IPS-20b (cell line): Measurements from ENCODE around the gene OR6C1.
"Not testable (repeated sequence)": the region's sequence is repeated elsewhere in the genome, so short reads cannot be mapped to it uniquely, and the experiment has no call there.

Source experiments
- H3K27ac ChIP-seq: one replicate; pipeline ENCODE4 v1.5.1; 2013; ENCODE audit warnings: low read length
- H3K27me3 ChIP-seq: 2 replicates; pipeline ENCODE4 v1.6.1; 2013; ENCODE audit warnings: mild to moderate bottlenecking, low read length, inconsistent platforms; ENCODE audit not compliant: insufficient read depth
- H3K36me3 ChIP-seq: 2 replicates; pipeline ENCODE4 v1.6.1; 2013; ENCODE audit warnings: low read depth, mild to moderate bottlenecking, inconsistent platforms, low read length, moderate library complexity; ENCODE audit not compliant: insufficient read depth
- H3K4me1 ChIP-seq: 2 replicates; pipeline ENCODE4 v1.6.1; 2013; ENCODE audit warnings: mild to moderate bottlenecking, control low read depth, inconsistent platforms, low read length, moderate library complexity; ENCODE audit not compliant: insufficient read depth
- H3K4me3 ChIP-seq: 2 replicates; pipeline ENCODE4 v1.5.1; 2013; ENCODE audit warnings: mild to moderate bottlenecking, low read length, inconsistent platforms
- H3K9ac ChIP-seq: 2 replicates; pipeline ENCODE4 v1.6.1; 2013; ENCODE audit warnings: low read depth, mild to moderate bottlenecking, inconsistent platforms, low read length, moderate library complexity
- H3K9me3 ChIP-seq: 2 replicates; pipeline ENCODE4 v1.6.1; 2013; ENCODE audit warnings: mild to moderate bottlenecking, low read depth, low read length, inconsistent platforms; ENCODE audit not compliant: insufficient read depth

OR6C1 gene

GRCh38 chr12:55314043-55314442, at the start of gene OR6C1:
Gene OR6C1 (plus strand): TSS chr12:55314343. CDS start chr12:55320600, 6,257 bp downstream.
- no peak within 1 kb of the TSS for H3K27ac ChIP-seq
- H3K4me3 ChIP-seq: no peak within 1 kb of the TSS
- no peak within 1 kb of the TSS for H3K9ac ChIP-seq
- H3K9me3 ChIP-seq: no peaks in the 10 kb centered on the region
- H3K36me3 ChIP-seq: no peaks in the 10 kb centered on the region
- no peaks in the 10 kb centered on the region for H3K4me1 ChIP-seq
- H3K27me3 ChIP-seq: no peaks in the 10 kb centered on the region

- H3K4me1 ChIP-seq: no peaks in the 10 kb centered on the region
- no peak overlapping the region for H3K9ac ChIP-seq
- no peak overlapping the region for H3K4me3 ChIP-seq
- no peaks in the 10 kb centered on the region for H3K9me3 ChIP-seq
- H3K27me3 ChIP-seq: no peaks in the 10 kb centered on the region
- no peaks in the 10 kb centered on the region for H3K36me3 ChIP-seq
- no peak overlapping the region for H3K27ac ChIP-seq
Measured at GRCh38 chr12:55280991-55281390, 33.2 kb upstream of the OR6C1 start.

- Histone ChIP-seq H3K36me3 (no peaks in the 10 kb centered on the region), H3K4me3 (no peak overlapping the region), H3K27me3 (no peaks in the 10 kb centered on the region), H3K9me3 (no peaks in the 10 kb centered on the region; the same call in 1 of the 2 replicates), H3K4me1 (no peaks in the 10 kb centered on the region), H3K27ac (no peak overlapping the region), H3K9ac (no peak overlapping the region)
Measured at GRCh38 chr12:55289999-55290398, 24.1 kb upstream of the OR6C1 start.

- Histone ChIP-seq H3K4me1 (no peaks in the 10 kb centered on the region), H3K27me3 (no peaks in the 10 kb centered on the region), H3K36me3 (no peaks in the 10 kb centered on the region), H3K9me3 (no peaks in the 10 kb centered on the region), H3K9ac (no peak within 1 kb of the TSS), H3K27ac (no peak within 1 kb of the TSS), H3K4me3 (no peak within 1 kb of the TSS)
Measured at GRCh38 chr12:55296469-55296868, 17.7 kb upstream of the OR6C1 start, which contains the start of gene OR6C6. Gene OR6C6 (minus strand): TSS chr12:55296569. CDS start chr12:55295232, 1,337 bp downstream.

GRCh38 chr12:55320201-55320600, 6.1 kb downstream of the OR6C1 start:
- Histone ChIP-seq H3K27me3 (no peaks in the 10 kb centered on the region), H3K36me3 (no peaks in the 10 kb centered on the region), H3K4me1 (no peaks in the 10 kb centered on the region)

GRCh38 chr12:55325801-55326200, 11.7 kb downstream of the OR6C1 start:
- not testable (repeated sequence) for H3K27ac ChIP-seq, H3K4me3 ChIP-seq, H3K36me3 ChIP-seq, H3K9me3 ChIP-seq, H3K4me1 ChIP-seq, H3K9ac ChIP-seq, H3K27me3 ChIP-seq

More at GRCh38 chr12:55320201-55320600, 6.1 kb downstream of the OR6C1 start:
- Histone ChIP-seq H3K4me3 (no peak overlapping the region), H3K9me3 (no peaks in the 10 kb centered on the region), H3K9ac (no peak overlapping the region), H3K27ac (no peak overlapping the region)

- Histone ChIP-seq H3K4me3 (no peak within 1 kb of the TSS), H3K27ac (no peak within 1 kb of the TSS), H3K27me3 (no peaks in the 10 kb centered on the region), H3K9ac (no peak within 1 kb of the TSS), H3K36me3 (no peaks in the 10 kb centered on the region), H3K4me1 (peaks cover 11% of the 10 kb centered on the region; the same call in 1 of the 2 replicates), H3K9me3 (no peaks in the 10 kb centered on the region)
Measured at GRCh38 chr12:55330446-55330845, 16.3 kb downstream of the OR6C1 start, which contains the start of gene OR6C3. Gene OR6C3 (plus strand): TSS chr12:55330746. CDS start chr12:55331701, 955 bp downstream.

GRCh38 chr12:55336002-55336401, 21.9 kb downstream of the OR6C1 start:
- Histone ChIP-seq H3K36me3 (no peaks in the 10 kb centered on the region), H3K9ac (no peak overlapping the region), H3K4me3 (no peak overlapping the region), H3K27ac (no peak overlapping the region), H3K4me1 (peaks cover 11% of the 10 kb centered on the region; the same call in 1 of the 2 replicates), H3K27me3 (no peaks in the 10 kb centered on the region), H3K9me3 (no peaks in the 10 kb centered on the region)

- H3K4me1 ChIP-seq, H3K27ac ChIP-seq, H3K9me3 ChIP-seq, H3K27me3 ChIP-seq, H3K36me3 ChIP-seq, H3K9ac ChIP-seq, H3K4me3 ChIP-seq: not testable (repeated sequence)
Measured at GRCh38 chr12:55355338-55355737, 41.2 kb downstream of the OR6C1 start.

- Histone ChIP-seq H3K9me3 (no peaks in the 10 kb centered on the region), H3K36me3 (no peaks in the 10 kb centered on the region)
Measured at GRCh38 chr12:55362675-55363074, 48.5 kb downstream of the OR6C1 start, which contains the start of gene OR6C75. Gene OR6C75 (plus strand): TSS chr12:55362975. CDS start chr12:55365111, 2,136 bp downstream.

GRCh38 chr12:55365086-55365485, 50.9 kb downstream of the OR6C1 start:
- Histone ChIP-seq H3K9me3 (no peaks in the 10 kb centered on the region), H3K4me1 (no peaks in the 10 kb centered on the region), H3K4me3 (no peak overlapping the region), H3K27ac (no peak overlapping the region), H3K36me3 (no peaks in the 10 kb centered on the region), H3K9ac (no peak overlapping the region), H3K27me3 (no peaks in the 10 kb centered on the region)

More at GRCh38 chr12:55362675-55363074, 48.5 kb downstream of the OR6C1 start, which contains the start of gene OR6C75:
- Histone ChIP-seq H3K9ac (no peak within 1 kb of the TSS), H3K4me3 (no peak within 1 kb of the TSS), H3K27ac (no peak within 1 kb of the TSS), H3K4me1 (no peaks in the 10 kb centered on the region), H3K27me3 (no peaks in the 10 kb centered on the region)
